GM12878 (cell line): ENCODE measurements around the gene SNCG. TPM values are rescaled to one million over a fixed set of nuclear protein-coding genes. Genes with fewer than 3 reads are reported as not detected.

Experiments used
- ATAC-seq: fragments of 200-7000 bp; cut with Tn5 transposase; 3 replicates; pipeline ENCODE4 v1.9.1; 2020; ENCODE audit warnings: mild to moderate bottlenecking, moderate library complexity
- BruUV-seq: library from RNA; stranded (reverse); fragments of 400-500 nt; replicated peaks from 2 replicates; lab custom pipeline; 2021; lab: Mats Ljungman, UMichigan
- CTCF ChIA-PET: fragments of 300-600 bp; sonication (Branson Sonifier 250); formaldehyde crosslinking; extraction: SDS; loops from one replicate; lab custom pipeline; 2021; ENCODE audit warnings: inconsistent platforms; lab: Yijun Ruan, JAX
- POLR2A ChIA-PET: fragments of 350-600 bp; formaldehyde crosslinking; extraction: SDS; loops from one replicate; lab custom pipeline; 2021; ENCODE audit warnings: inconsistent platforms; lab: Charles Lee
- RAD21 ChIA-PET: fragments of 300-600 bp; sonication (Branson Sonifier 250); formaldehyde crosslinking; loops from one replicate; lab custom pipeline; 2023; ENCODE audit warnings: antibody characterized with exemption; ENCODE audit not compliant: unreplicated experiment; lab: Charles Lee
- SMC1A ChIA-PET: fragments of 300-600 bp; sonication (Branson Sonifier 250); formaldehyde crosslinking; loops from one replicate; lab custom pipeline; 2023; ENCODE audit not compliant: unreplicated experiment, uncharacterized antibody; lab: Charles Lee
- DNase-seq: peaks from one replicate; pipeline ENCODE4 v3.0.0-alpha.2; 2011; ENCODE audit warnings: low read depth, low spot score
- FAIRE-seq: peaks from 3 replicates; lab custom pipeline; 2011; peaks lifted over from hg19 to GRCh38; lab: Jason Lieb, UNC
- H2AFZ ChIP-seq: 2 replicates; pipeline ENCODE4 v1.6.0; 2011; ENCODE audit warnings: low read depth, low read length, control low read depth; ENCODE audit not compliant: control insufficient read depth
- H3K27ac ChIP-seq: 2 replicates; pipeline ENCODE4 v1.5.1; 2011; ENCODE audit warnings: control low read depth; ENCODE audit not compliant: control insufficient read depth, insufficient read depth
- H3K27me3 ChIP-seq, 2 experiments: replicated peaks in 1 of 2; 2 replicates each; pipeline versions ENCODE4 v1.6.0 to v1.6.1; 2011; ENCODE audit warnings: low read length in 1 of 2; ENCODE audit not compliant: control insufficient read depth in 2 of 2, insufficient read depth in 2 of 2
- H3K36me3 ChIP-seq, 2 experiments: 2 replicates each; pipeline ENCODE4 v1.5.1; 2011; ENCODE audit warnings: low read length in 1 of 2; ENCODE audit not compliant: control insufficient read depth in 2 of 2, insufficient read depth in 2 of 2
- H3K4me1 ChIP-seq: 2 replicates; pipeline ENCODE4 v1.6.1; 2011; ENCODE audit warnings: mild to moderate bottlenecking, low read length, moderate library complexity, mixed read lengths; ENCODE audit not compliant: control insufficient read depth, insufficient read depth
- H3K4me2 ChIP-seq: 2 replicates; pipeline ENCODE4 v1.6.0; 2011; ENCODE audit warnings: control low read depth; ENCODE audit not compliant: control insufficient read depth, insufficient read depth
- H3K4me3 ChIP-seq: fragments of 200-600 bp; sonication (generic); 2 replicates; pipeline ENCODE4 v1.5.1; 2016
- H3K79me2 ChIP-seq: 2 replicates; pipeline ENCODE4 v1.6.0; 2011; ENCODE audit warnings: low read length; ENCODE audit not compliant: control insufficient read depth, insufficient read depth
- H3K9ac ChIP-seq: 2 replicates; pipeline ENCODE4 v1.8.0; 2011; ENCODE audit warnings: low read length, control low read depth, mixed read lengths; ENCODE audit not compliant: control insufficient read depth, insufficient read depth
- H3K9me3 ChIP-seq: replicated peaks from 3 replicates; pipeline ENCODE4 v1.5.1; 2011; ENCODE audit warnings: mild to moderate bottlenecking, low read length; ENCODE audit not compliant: control insufficient read depth, insufficient read depth
- H4K20me1 ChIP-seq: 2 replicates; pipeline ENCODE4 v1.6.0; 2011; ENCODE audit not compliant: control insufficient read depth, insufficient read depth
- ATF2 ChIP-seq: IDR thresholded peaks from 2 replicates; pipeline ENCODE4 v1.6.1; 2012; ENCODE audit warnings: low read length, inconsistent platforms
- BACH1 ChIP-seq: fragments of 450-650 bp; IDR thresholded peaks from 2 replicates; pipeline ENCODE4 v1.6.1; 2017; ENCODE audit warnings: mild to moderate bottlenecking, borderline replicate concordance
- GABPA ChIP-seq: IDR thresholded peaks from 2 replicates; pipeline ENCODE4 v1.6.1; 2014; ENCODE audit warnings: antibody characterized with exemption, low read depth, mild to moderate bottlenecking, inconsistent platforms
- HSF1 ChIP-seq: fragments of 150-350 bp; IDR thresholded peaks from 2 replicates; pipeline ENCODE4 v1.6.1; 2014; ENCODE audit warnings: mild to moderate bottlenecking, low read depth, low read length
- PBX3 ChIP-seq: IDR thresholded peaks from 2 replicates; pipeline ENCODE4 v1.6.1; 2011; ENCODE audit warnings: mild to moderate bottlenecking, low read depth, low read length, moderate library complexity; ENCODE audit not compliant: insufficient replicate concordance
- RAD51 ChIP-seq: fragments of 450-650 bp; IDR thresholded peaks from 2 replicates; pipeline ENCODE4 v1.6.1; 2016; ENCODE audit warnings: moderate library complexity, mild to moderate bottlenecking, inconsistent platforms
- RBBP5 ChIP-seq: fragments of 200-600 bp; sonication (generic); conservative IDR thresholded peaks from 2 replicates; pipeline ENCODE4 v1.6.1; 2016
- SKIL ChIP-seq: fragments of 450-650 bp; IDR thresholded peaks from 2 replicates; pipeline ENCODE4 v1.6.1; 2017; ENCODE audit warnings: mild to moderate bottlenecking, low read depth, inconsistent platforms; ENCODE audit not compliant: poor library complexity, severe bottlenecking
- SMAD5 ChIP-seq: IDR thresholded peaks from 2 replicates; pipeline ENCODE4 v1.6.1; 2016; ENCODE audit warnings: antibody characterized with exemption, low read depth
- WGBS: methylation state at CpG from one replicate; pipeline ENCODE4 v1.1.6; 2016; ENCODE audit warnings: low lambda C conversion rate; ENCODE audit not compliant: insufficient replicate concordance, insufficient coverage; ENCODE audit errors: missing lambda C conversion rate; 5-methylcytosine and 5-hydroxymethylcytosine counted together
- in situ Hi-C: fragments of 300-500 bp; cut with MboI; formaldehyde crosslinking; loops from 9 replicates; pipeline ENCODE4 v1.14.3; 2018; ENCODE audit warnings: mixed read lengths
- intact Hi-C: fragments of 100-400 bp; cut with micrococcal nuclease; formaldehyde crosslinking; loops from one replicate; pipeline ENCODE4 v1.14.2; 2022; ENCODE audit not compliant: unreplicated experiment
- polyA plus RNA-seq, 11 experiments: library from polyadenylated mRNA; depleted of rRNA in 4 of 11; unstranded in 6 of 11; stranded (reverse) in 5 of 11; fragments of >200 nt; fragmentation: Nextera tagmentation in 4 of 11; fragmentation: Illumina TruSeq in 1 of 11; extraction: Ambion mirVana in 4 of 11; extraction: Trizol in 1 of 11; gene quantifications; 1 replicate in 1 of 11; 2 replicates in 10 of 11; pipeline versions ENCODE4 v1.2.1 to v1.2.3, GENCODE V29; 2011 to 2016; ENCODE audit warnings: inconsistent platforms in 2 of 11, missing spikeins in 2 of 11, low read depth in 1 of 11
- total RNA-seq, 4 experiments: library from RNA; depleted of rRNA in 3 of 4; stranded (reverse); fragments of >200 nt in 3 of 4; fragmentation: Illumina TruSeq in 1 of 4; extraction: Trizol in 1 of 4; gene quantifications; 2 replicates each; pipeline versions ENCODE4 v1.2.1 to v1.2.3, GENCODE V29; 2013 to 2021

SNCG gene
- total and polyA plus RNA-seq, 10 of the 15 experiments (the other 5 are each of a cell fraction or from before 2014, with no cell fraction given) = 0.22 to 1.3 (median 0.42) TPM; not detected in 6

- ATAC-seq = no peak
- 95% methylated on average over 14 of the region's 15 CpGs for WGBS
These were observed 28.7 kb upstream of the SNCG start for GRCh38 chr10:86929468-86930380.

GRCh38 chr10:86931872-86932271 is 26.5 kb upstream of the SNCG start:
- WGBS = 69% methylated on average over 1 of the region's 1 CpG
- no peak overlapping the region for H3K4me3 ChIP-seq
- no peak overlapping the region for H2AFZ ChIP-seq
- no peaks in the 10 kb centered on the region for H4K20me1 ChIP-seq
- peaks cover 0 to 3% of the 10 kb centered on the region in 2 experiments; a peak in 1 of 4 replicates for H3K36me3 ChIP-seq
- no peaks in the 10 kb centered on the region for H3K79me2 ChIP-seq
- POLR2A ChIA-PET = no interaction called here
- in situ Hi-C loops = no loop called here
- CTCF ChIA-PET = interaction anchor here (0.6 kb wide), 1 partner anchor 159 kb away, joined by 6 read pairs; no protein-coding TSS in a partner anchor
- intact Hi-C loops = no loop called here
- no peaks in the 10 kb centered on the region for H3K9me3 ChIP-seq
- no peak for FAIRE-seq
- H3K27ac ChIP-seq = no peak overlapping the region
- BruUV-seq = no TSS peak
- SMC1A ChIA-PET = interaction anchor here (0.9 kb wide), 1 partner anchor 14 kb away, joined by 3 read pairs; no protein-coding TSS in a partner anchor
- no peak for DNase-seq
- no peak for ATAC-seq
- H3K9ac ChIP-seq = no peak overlapping the region
- RAD21 ChIA-PET = no interaction called here
- no peak overlapping the region for H3K4me2 ChIP-seq
- no peaks in the 10 kb centered on the region for H3K27me3 ChIP-seq
- no peaks in the 10 kb centered on the region for H3K4me1 ChIP-seq
- TF ChIP-seq SMAD5 = no peak
- TF ChIP-seq BACH1 = no peak
- TF ChIP-seq GABPA = no peak
- no peak for TF ChIP-seq RAD51
- no peak for TF ChIP-seq PBX3
- no peak for TF ChIP-seq ATF2
- TF ChIP-seq SKIL = no peak
- TF ChIP-seq HSF1 = peak; percentile 87

More at GRCh38 chr10:86929468-86930380, 28.7 kb upstream of the SNCG start:
- CTCF ChIA-PET = interaction anchor here (1.5 kb wide), 1 partner anchor 9 kb away, joined by 3 read pairs; no protein-coding TSS in a partner anchor
- no peaks in the 10 kb centered on the region for H3K79me2 ChIP-seq
- no peak overlapping the region for H3K27ac ChIP-seq
- no TSS peak for BruUV-seq
- FAIRE-seq (no peak), DNase-seq (no peak)
- no peaks in the 10 kb centered on the region for H3K9me3 ChIP-seq
- peaks cover 0 to 3% of the 10 kb centered on the region in 2 experiments; a peak in 1 of 4 replicates for H3K36me3 ChIP-seq
- intact Hi-C loops = no loop called here
- H3K4me1 ChIP-seq = no peaks in the 10 kb centered on the region
- POLR2A ChIA-PET = no interaction called here
- H4K20me1 ChIP-seq = no peaks in the 10 kb centered on the region
- H2AFZ ChIP-seq = no peak overlapping the region
- in situ Hi-C loops = no loop called here
- no peaks in the 10 kb centered on the region for H3K27me3 ChIP-seq
- H3K4me3 ChIP-seq = no peak overlapping the region
- H3K9ac ChIP-seq = no peak overlapping the region
- H3K4me2 ChIP-seq = no peak overlapping the region
- no peak for TF ChIP-seq RBBP5
- RAD21 ChIA-PET = no interaction called here
- SMC1A ChIA-PET = no interaction called here
